Ishikawa (cell line): ENCODE results near the gene C1QTNF3.
A peak's percentile ranks its signal among the peaks of the same experiment; 100 is the strongest.

Experiments used
- CEBPB ChIP-seq: IDR thresholded peaks from 2 replicates; pipeline ENCODE4 v1.6.1; 2012
- CREB1 ChIP-seq: IDR thresholded peaks from 2 replicates; pipeline ENCODE4 v1.6.1; 2012; ENCODE audit warnings: low read depth
- EGR1 ChIP-seq: IDR thresholded peaks from 2 replicates; pipeline ENCODE4 v1.6.1; 2012
- EP300 ChIP-seq: IDR thresholded peaks from 2 replicates; pipeline ENCODE4 v1.6.1; 2012; ENCODE audit warnings: borderline replicate concordance
- FOXM1 ChIP-seq: IDR thresholded peaks from 2 replicates; pipeline ENCODE4 v1.6.1; 2012; ENCODE audit warnings: low read depth, borderline replicate concordance
- NFIC ChIP-seq: IDR thresholded peaks from 2 replicates; pipeline ENCODE4 v1.6.1; 2012
- RAD21 ChIP-seq: IDR thresholded peaks from 2 replicates; pipeline ENCODE4 v1.6.1; 2012; ENCODE audit warnings: low read depth
- TAF1 ChIP-seq: IDR thresholded peaks from 2 replicates; pipeline ENCODE4 v1.6.1; 2012; ENCODE audit warnings: low read depth, mild to moderate bottlenecking
- TCF12 ChIP-seq: IDR thresholded peaks from 2 replicates; pipeline ENCODE4 v1.6.1; 2012; ENCODE audit warnings: low read depth
- TEAD4 ChIP-seq: IDR thresholded peaks from 2 replicates; pipeline ENCODE4 v1.6.1; 2012
- YY1 ChIP-seq: IDR thresholded peaks from 2 replicates; pipeline ENCODE4 v1.6.1; 2012; ENCODE audit warnings: low read depth
- ZBTB7A ChIP-seq: IDR thresholded peaks from 2 replicates; pipeline ENCODE4 v1.6.1; 2012; ENCODE audit warnings: low read depth
- TF ChIP-seq, protein P1 (sequence below): IDR thresholded peaks from 2 replicates; pipeline ENCODE4 v1.6.1; 2012
- TF ChIP-seq, protein P2 (sequence below): IDR thresholded peaks from 2 replicates; pipeline ENCODE4 v1.6.1; 2012; ENCODE audit warnings: low read depth, mild to moderate bottlenecking
- TF ChIP-seq, protein P3 (sequence below): IDR thresholded peaks from 2 replicates; pipeline ENCODE4 v1.6.1; 2012

Gene C1QTNF3

DNA sequence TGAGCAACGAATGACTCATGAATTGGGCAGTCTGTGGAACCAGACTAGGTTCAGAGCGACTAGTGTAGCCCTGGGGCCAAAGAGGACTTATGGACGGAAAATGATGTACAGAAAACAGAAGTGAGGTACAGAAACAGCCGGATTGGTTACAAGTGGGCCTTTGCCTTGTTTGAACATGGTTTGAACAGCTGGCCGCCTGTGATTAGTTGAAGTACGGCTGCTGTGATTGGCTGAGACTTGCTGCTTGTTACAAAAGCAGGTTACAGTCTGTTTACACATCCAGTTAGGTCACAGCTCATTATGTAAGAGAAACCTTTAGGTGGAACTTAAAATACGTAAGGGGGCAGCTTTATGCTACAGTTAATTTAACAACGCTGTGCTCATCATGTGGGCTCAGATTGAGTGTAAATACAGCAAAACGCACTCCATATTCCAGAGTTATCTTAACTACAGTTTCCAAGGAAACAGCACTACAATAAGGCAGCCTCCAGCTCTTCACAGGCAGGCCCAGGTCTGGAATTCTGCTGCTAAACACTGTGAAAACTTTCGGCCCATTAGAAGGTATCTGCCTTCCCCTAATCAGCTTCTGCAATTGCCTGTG lies 41.7 kb downstream of the C1QTNF3 start:
- TF ChIP-seq FOXM1 (no peak), YY1 (no peak), ZBTB7A (no peak)
- TF ChIP-seq, protein P1, sequence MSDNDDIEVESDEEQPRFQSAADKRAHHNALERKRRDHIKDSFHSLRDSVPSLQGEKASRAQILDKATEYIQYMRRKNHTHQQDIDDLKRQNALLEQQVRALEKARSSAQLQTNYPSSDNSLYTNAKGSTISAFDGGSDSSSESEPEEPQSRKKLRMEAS = no peak

DNA sequence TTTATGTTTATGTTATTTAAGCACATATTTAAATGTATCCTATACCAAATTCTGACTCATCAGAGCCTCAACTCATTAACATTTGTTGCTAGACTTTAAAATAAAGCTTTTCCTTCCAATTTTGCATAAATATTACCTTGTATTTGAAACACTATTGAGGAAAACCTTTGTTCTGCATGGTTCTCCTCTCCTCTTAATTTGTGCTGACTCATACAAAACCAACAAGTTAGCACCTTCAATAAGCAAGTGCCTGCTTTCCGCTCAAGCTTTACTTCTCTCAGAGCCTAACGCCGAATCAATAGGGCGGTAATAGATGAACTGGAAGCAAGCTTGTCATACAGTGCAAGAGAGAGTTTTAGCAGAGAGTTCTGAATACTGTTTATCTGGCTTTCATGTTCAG lies 43.0 kb downstream of the C1QTNF3 start:
- TF ChIP-seq, protein P2, sequence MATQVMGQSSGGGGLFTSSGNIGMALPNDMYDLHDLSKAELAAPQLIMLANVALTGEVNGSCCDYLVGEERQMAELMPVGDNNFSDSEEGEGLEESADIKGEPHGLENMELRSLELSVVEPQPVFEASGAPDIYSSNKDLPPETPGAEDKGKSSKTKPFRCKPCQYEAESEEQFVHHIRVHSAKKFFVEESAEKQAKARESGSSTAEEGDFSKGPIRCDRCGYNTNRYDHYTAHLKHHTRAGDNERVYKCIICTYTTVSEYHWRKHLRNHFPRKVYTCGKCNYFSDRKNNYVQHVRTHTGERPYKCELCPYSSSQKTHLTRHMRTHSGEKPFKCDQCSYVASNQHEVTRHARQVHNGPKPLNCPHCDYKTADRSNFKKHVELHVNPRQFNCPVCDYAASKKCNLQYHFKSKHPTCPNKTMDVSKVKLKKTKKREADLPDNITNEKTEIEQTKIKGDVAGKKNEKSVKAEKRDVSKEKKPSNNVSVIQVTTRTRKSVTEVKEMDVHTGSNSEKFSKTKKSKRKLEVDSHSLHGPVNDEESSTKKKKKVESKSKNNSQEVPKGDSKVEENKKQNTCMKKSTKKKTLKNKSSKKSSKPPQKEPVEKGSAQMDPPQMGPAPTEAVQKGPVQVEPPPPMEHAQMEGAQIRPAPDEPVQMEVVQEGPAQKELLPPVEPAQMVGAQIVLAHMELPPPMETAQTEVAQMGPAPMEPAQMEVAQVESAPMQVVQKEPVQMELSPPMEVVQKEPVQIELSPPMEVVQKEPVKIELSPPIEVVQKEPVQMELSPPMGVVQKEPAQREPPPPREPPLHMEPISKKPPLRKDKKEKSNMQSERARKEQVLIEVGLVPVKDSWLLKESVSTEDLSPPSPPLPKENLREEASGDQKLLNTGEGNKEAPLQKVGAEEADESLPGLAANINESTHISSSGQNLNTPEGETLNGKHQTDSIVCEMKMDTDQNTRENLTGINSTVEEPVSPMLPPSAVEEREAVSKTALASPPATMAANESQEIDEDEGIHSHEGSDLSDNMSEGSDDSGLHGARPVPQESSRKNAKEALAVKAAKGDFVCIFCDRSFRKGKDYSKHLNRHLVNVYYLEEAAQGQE = no peak
- TF ChIP-seq ZBTB7A = no peak

DNA sequence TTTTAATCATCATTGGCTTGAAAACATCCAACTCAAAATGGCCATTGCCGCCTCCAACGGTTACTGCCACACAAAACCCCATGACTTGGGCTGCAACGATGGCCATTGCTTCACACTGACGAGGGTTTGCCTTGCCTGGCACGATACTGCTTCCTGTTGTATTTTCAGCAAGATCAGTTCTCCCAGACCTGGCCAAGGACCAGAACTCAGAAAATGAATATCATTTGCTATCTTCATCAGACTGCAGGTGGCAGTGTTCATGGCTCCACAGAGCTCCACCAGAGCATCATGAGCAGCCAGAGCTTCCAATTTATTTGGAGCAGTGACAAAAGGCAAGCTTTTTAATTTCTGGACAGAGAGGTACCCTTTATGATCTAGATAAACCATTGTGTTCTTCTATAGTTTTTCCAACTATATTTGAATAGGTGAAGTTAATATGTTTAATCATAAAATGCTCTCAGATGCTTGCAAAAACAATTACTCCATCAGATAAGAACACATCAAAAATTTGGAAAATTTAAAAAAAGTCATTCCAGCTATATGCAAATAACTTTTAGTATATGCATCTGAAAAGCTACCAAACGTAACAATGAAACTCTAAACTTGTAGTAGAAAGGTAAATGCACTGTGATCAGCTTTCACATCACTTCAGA lies 45.6 kb downstream of the C1QTNF3 start:
- TF ChIP-seq RAD21 (peak; percentile 56), EP300 (no peak)

DNA sequence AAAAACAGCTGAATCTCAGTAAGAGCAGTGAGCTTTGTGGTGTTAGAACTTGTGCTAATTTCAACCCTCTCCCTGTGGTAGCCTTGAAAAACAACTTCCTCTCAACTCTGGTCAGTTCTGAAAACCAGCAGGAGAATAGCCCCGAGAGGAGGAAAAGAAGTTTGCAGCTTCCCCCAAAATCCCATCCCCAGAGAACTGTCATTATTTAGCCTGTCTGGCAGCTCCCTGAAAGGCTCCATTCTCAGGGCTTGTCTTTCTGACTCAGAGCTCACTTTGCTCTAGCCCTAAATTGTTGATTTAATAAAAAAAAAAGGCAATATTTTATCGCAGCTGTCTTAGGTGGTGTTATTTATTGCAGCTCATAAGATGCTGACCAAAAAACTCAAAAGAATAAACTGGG lies 47.1 kb downstream of the C1QTNF3 start:
- TF ChIP-seq CREB1 (no peak), TAF1 (no peak), RAD21 (no peak), TEAD4 (no peak), CEBPB (no peak), NFIC (no peak)
- TF ChIP-seq, protein P3, sequence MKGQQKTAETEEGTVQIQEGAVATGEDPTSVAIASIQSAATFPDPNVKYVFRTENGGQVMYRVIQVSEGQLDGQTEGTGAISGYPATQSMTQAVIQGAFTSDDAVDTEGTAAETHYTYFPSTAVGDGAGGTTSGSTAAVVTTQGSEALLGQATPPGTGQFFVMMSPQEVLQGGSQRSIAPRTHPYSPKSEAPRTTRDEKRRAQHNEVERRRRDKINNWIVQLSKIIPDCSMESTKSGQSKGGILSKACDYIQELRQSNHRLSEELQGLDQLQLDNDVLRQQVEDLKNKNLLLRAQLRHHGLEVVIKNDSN = no peak

DNA sequence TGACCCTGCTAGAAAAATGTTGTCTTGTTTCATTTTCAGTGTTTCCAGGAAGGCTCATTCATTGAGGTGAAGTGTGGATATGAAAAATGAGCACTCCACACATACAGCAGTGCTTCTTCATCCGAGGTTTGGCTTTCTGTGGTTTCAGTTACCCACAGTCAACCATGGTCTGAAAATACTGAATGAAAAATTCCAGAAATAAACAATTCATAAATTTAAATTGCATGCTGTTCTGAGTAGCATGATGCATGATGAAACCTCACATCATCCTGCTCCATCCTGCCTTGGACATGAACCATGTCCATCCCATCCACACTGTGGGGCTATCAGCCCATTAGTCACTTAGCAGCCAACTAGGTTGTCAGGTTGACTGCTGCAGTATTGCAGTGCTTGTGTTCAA lies 48.2 kb downstream of the C1QTNF3 start:
- TF ChIP-seq, protein P2 = no peak
- TF ChIP-seq EP300 = no peak
- TF ChIP-seq, protein P1 = no peak
- TF ChIP-seq RAD21 = no peak
- no peak for TF ChIP-seq NFIC
- no peak for TF ChIP-seq ZBTB7A
- TF ChIP-seq YY1 = no peak
- TF ChIP-seq EGR1 = no peak
- TF ChIP-seq TEAD4 = no peak
- no peak for TF ChIP-seq TCF12
- no peak for TF ChIP-seq CREB1
- TF ChIP-seq CEBPB = no peak
- TF ChIP-seq, protein P3 = no peak

DNA sequence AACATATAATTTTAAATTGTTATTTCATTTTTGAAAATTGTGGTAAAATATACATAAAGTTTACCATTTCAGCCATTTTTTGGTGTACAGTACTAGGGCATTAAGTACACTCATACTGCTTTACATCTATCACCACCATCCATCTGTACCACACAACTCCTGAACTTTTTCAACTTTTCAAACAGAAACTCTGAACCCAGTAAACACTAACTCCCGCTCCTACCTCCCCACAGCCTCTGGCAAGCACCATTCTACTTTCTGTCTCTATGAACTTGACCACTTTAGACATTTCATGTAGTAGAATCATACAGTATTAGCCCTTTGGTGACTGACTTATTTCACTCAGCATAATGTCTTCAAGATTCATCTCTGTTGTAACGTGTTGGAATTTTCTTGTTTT lies 50.1 kb downstream of the C1QTNF3 start:
- TF ChIP-seq NFIC (no peak), CREB1 (no peak)
- TF ChIP-seq, protein P3 = no peak

DNA sequence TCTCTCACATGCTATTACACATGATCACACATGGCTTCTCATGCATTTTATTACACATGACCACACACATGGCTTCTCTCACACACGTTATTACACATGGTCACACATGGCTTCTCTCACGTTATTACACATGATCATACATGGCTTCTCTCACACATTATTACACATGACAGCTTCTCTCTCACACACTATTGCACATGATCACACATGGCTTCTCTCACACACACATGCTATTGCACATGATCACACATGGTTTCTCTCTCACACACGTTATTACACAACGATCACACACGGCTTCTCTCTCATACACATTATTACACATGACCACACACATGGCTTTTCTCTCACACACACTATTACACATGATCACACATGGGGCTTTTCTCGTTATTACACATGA lies 57.6 kb downstream of the C1QTNF3 start:
- TF ChIP-seq ZBTB7A (no peak), NFIC (no peak), YY1 (no peak), TCF12 (no peak), TEAD4 (no peak), EP300 (no peak), TAF1 (no peak), CEBPB (no peak), RAD21 (no peak), FOXM1 (no peak), CREB1 (no peak)
- TF ChIP-seq, protein P1 = no peak
- TF ChIP-seq, protein P3 = no peak
- TF ChIP-seq, protein P2 = no peak
